A549 (cell line): Measurements from ENCODE around the gene PTEN. TPM values are rescaled to one million over a fixed set of nuclear protein-coding genes. Genes with fewer than 3 reads are reported as not detected.

ENCODE experiments used
- ATAC-seq, 2 experiments: fragments of 200-7000 bp in 1 of 2; fragments of >200 bp in 1 of 2; cut with Nextera tagmentation in 1 of 2; cut with Tn5 transposase in 1 of 2; 3 replicates each; pipeline versions ENCODE4 v1.8.0 to v1.9.1; 2018 to 2020; ENCODE audit warnings: mild to moderate bottlenecking in 1 of 2, moderate library complexity in 1 of 2
- CTCF ChIA-PET: fragments of 300-600 bp; sonication (Branson Sonifier 250); formaldehyde crosslinking; extraction: SDS; loops from one replicate; lab custom pipeline; 2021; ENCODE audit warnings: antibody characterized with exemption, inconsistent platforms; lab: Yijun Ruan, JAX
- POLR2A ChIA-PET: fragments of 350-600 bp; formaldehyde crosslinking; extraction: SDS; loops from one replicate; lab custom pipeline; 2021; ENCODE audit warnings: antibody characterized with exemption, inconsistent platforms; lab: Yijun Ruan, JAX
- DNase-seq, 2 experiments: peaks; one replicate each; pipeline versions ENCODE4 v3.0.0 to v3.0.0-alpha.2; 2011 to 2016; ENCODE audit warnings: low read depth in 1 of 2, low spot score in 1 of 2
- FAIRE-seq: peaks from 2 replicates; lab custom pipeline; 2011; peaks lifted over from hg19 to GRCh38; lab: Jason Lieb, UNC
- H3K27ac ChIP-seq, 2 experiments: fragments of >200 bp; sonication (Bioruptor Twin); formaldehyde crosslinking; 3 replicates each; pipeline ENCODE4 v1.5.1; 2016 to 2017
- H3K4me1 ChIP-seq: fragments of >200 bp; sonication (Bioruptor Twin); formaldehyde crosslinking; 3 replicates; pipeline ENCODE4 v1.6.1; 2016
- H3K4me2 ChIP-seq: fragments of >200 bp; sonication (Bioruptor Twin); formaldehyde crosslinking; 3 replicates; pipeline ENCODE4 v1.6.1; 2016
- H3K4me3 ChIP-seq: fragments of >200 bp; sonication (Bioruptor Twin); formaldehyde crosslinking; 3 replicates; pipeline ENCODE4 v1.5.1; 2016
- H3K9me3 ChIP-seq: fragments of >200 bp; sonication (Bioruptor Twin); formaldehyde crosslinking; 3 replicates; pipeline ENCODE4 v1.6.1; 2016
- BHLHE40 ChIP-seq: IDR thresholded peaks from 2 replicates; pipeline ENCODE4 v1.6.1; 2012; ENCODE audit warnings: low read depth, low read length, inconsistent platforms
- CBX2 ChIP-seq: fragments of 200-600 bp; sonication (generic); IDR thresholded peaks from 2 replicates; pipeline ENCODE4 v1.6.1; 2016; ENCODE audit warnings: low read depth, mild to moderate bottlenecking, borderline replicate concordance
- CEBPB ChIP-seq, 2 experiments: fragments of >200 bp in 1 of 2; sonication (Bioruptor Twin) in 1 of 2; formaldehyde crosslinking in 1 of 2; IDR thresholded peaks; 2 replicates each; pipeline ENCODE4 v1.6.1; 2012 to 2016
- CHD4 ChIP-seq: fragments of 200-600 bp; sonication (generic); IDR thresholded peaks from 2 replicates; pipeline ENCODE4 v1.6.1; 2016; ENCODE audit warnings: antibody characterized with exemption, mild to moderate bottlenecking, borderline replicate concordance
- EHF ChIP-seq: fragments of 250-450 bp; sonication (Bioruptor Pico); IDR thresholded peaks from 2 replicates; pipeline ENCODE4 v1.5.0; 2020; ENCODE audit warnings: mild to moderate bottlenecking
- ESRRA ChIP-seq: fragments of 150-350 bp; IDR thresholded peaks from 2 replicates; pipeline ENCODE4 v1.6.1; 2014; ENCODE audit warnings: mild to moderate bottlenecking, low read length, borderline replicate concordance
- FOSB ChIP-seq: fragments of 250-450 bp; sonication (Bioruptor Pico); IDR thresholded peaks from 2 replicates; pipeline ENCODE4 v1.5.0; 2020; ENCODE audit warnings: mild to moderate bottlenecking, moderate library complexity
- FOSL2 ChIP-seq, 2 experiments: fragments of 450-650 bp in 1 of 2; fragments of >200 bp in 1 of 2; sonication (Bioruptor Twin) in 1 of 2; formaldehyde crosslinking; IDR thresholded peaks; 2 replicates each; pipeline versions ENCODE4 v1.5.0 to v1.6.1; 2016 to 2020; ENCODE audit warnings: mild to moderate bottlenecking in 1 of 2, moderate library complexity in 1 of 2
- FOXS1 ChIP-seq: fragments of 250-450 bp; sonication (Bioruptor Pico); IDR thresholded peaks from 2 replicates; pipeline ENCODE4 v1.5.0; 2020; ENCODE audit warnings: mild to moderate bottlenecking, moderate library complexity
- HEYL ChIP-seq: fragments of 250-450 bp; sonication (Bioruptor Pico); IDR thresholded peaks from 2 replicates; pipeline ENCODE4 v1.8.0; 2021; ENCODE audit warnings: mild to moderate bottlenecking, moderate library complexity
- HOXA7 ChIP-seq: fragments of 250-450 bp; sonication (Bioruptor Pico); IDR thresholded peaks from 2 replicates; pipeline ENCODE4 v1.5.0; 2020; ENCODE audit warnings: mild to moderate bottlenecking, moderate library complexity
- JUNB ChIP-seq: fragments of >200 bp; sonication (Bioruptor Twin); formaldehyde crosslinking; IDR thresholded peaks from 2 replicates; pipeline ENCODE4 v1.6.1; 2016
- NR3C1 ChIP-seq: fragments of >200 bp; sonication (Bioruptor Twin); formaldehyde crosslinking; IDR thresholded peaks from 3 replicates; pipeline ENCODE4 v1.6.1; 2017
- RAD21 ChIP-seq, 2 experiments: fragments of >200 bp in 1 of 2; sonication (Bioruptor Twin) in 1 of 2; formaldehyde crosslinking in 1 of 2; IDR thresholded peaks in 1 of 2; conservative IDR thresholded peaks in 1 of 2; 2 replicates in 1 of 2; 3 replicates in 1 of 2; pipeline ENCODE4 v1.6.1; 2012 to 2018; ENCODE audit warnings: inconsistent platforms in 1 of 2
- RNF2 ChIP-seq: fragments of 200-600 bp; sonication (generic); IDR thresholded peaks from 2 replicates; pipeline ENCODE4 v1.6.1; 2016; ENCODE audit warnings: low read depth, mild to moderate bottlenecking, antibody characterized with exemption, moderate library complexity, borderline replicate concordance
- SMC3 ChIP-seq: fragments of >200 bp; sonication (Bioruptor Twin); formaldehyde crosslinking; IDR thresholded peaks from 3 replicates; pipeline ENCODE4 v1.6.1; 2018; ENCODE audit warnings: inconsistent platforms
- SREBF2 ChIP-seq: fragments of 450-650 bp; IDR thresholded peaks from 2 replicates; pipeline ENCODE4 v1.6.1; 2014; ENCODE audit warnings: mild to moderate bottlenecking, moderate library complexity
- TFCP2L1 ChIP-seq: fragments of 250-450 bp; sonication (Bioruptor Pico); IDR thresholded peaks from 2 replicates; pipeline ENCODE4 v1.5.0; 2021; ENCODE audit warnings: mild to moderate bottlenecking
- TP53 ChIP-seq: fragments of 250-450 bp; sonication (Bioruptor Pico); IDR thresholded peaks from 2 replicates; pipeline ENCODE4 v1.5.0; 2021; ENCODE audit warnings: mild to moderate bottlenecking, moderate library complexity
- WGBS: methylation state at CpG from one replicate; pipeline ENCODE4 v1.1.6; 2017; ENCODE audit errors: missing lambda C conversion rate; 5-methylcytosine and 5-hydroxymethylcytosine counted together
- polyA plus RNA-seq, 4 experiments: library from polyadenylated mRNA; depleted of rRNA in 3 of 4; stranded (reverse); fragments of >200 nt; fragmentation: RNase III in 1 of 4; extraction: RNeasy Plus Mini Kit Qiagen cat#74134 plus additional on column Dnase treatment in 1 of 4; gene quantifications; 2 replicates in 3 of 4; 3 replicates in 1 of 4; pipeline ENCODE4 v1.2.3, GENCODE V29; 2011 to 2017
- TF ChIP-seq, protein P1 (sequence below): fragments of >200 bp; sonication (Bioruptor Twin); formaldehyde crosslinking; IDR thresholded peaks from 3 replicates; pipeline ENCODE4 v1.6.1; 2016
- TF ChIP-seq, protein P2 (sequence below): fragments of 150-350 bp; IDR thresholded peaks from 2 replicates; pipeline ENCODE4 v1.6.1; 2014; ENCODE audit warnings: low read depth, mild to moderate bottlenecking, low read length
- TF ChIP-seq, protein P3 (sequence below): fragments of 250-450 bp; sonication (Bioruptor Pico); IDR thresholded peaks from 2 replicates; pipeline ENCODE4 v1.5.0; 2021; ENCODE audit warnings: mild to moderate bottlenecking, moderate library complexity, borderline replicate concordance

Gene PTEN
- polyA plus RNA-seq, 2 of the 4 experiments (the other 2 are of a cell fraction): 33.6 to 58.3 TPM

DNA sequence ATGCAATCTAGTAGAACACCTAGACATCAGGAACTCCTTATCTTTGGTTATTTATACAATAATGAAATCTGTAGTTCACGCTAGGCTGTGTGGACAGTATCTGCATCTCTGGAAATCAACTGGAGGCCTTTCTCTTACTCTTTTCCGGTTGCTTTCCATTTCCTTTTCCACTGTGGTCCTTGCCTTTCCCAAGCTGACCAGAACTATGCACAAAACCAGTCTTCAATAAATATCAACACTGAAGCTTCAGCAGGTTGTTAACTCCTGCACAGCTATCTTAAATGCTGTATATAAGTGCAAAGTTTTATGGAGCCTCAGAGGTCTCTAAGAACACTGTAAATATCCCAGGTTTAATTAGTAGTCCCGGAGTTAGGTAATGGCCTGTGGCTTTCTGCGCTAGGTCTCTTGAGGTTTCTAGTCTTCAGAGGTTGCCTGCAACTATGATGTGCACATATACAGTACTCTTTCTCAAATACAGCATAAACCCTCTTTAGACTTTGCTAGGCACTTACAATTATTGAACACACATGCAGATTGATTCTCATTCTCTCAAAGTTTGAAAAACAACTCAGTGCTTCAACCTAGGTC, 2.5 kb upstream of the PTEN start:
- DNase-seq: no peak
- 97% methylated on average over 4 of the region's 4 CpGs for WGBS
- H3K4me1 ChIP-seq: peaks cover 5% of the 10 kb centered on the region; the same call in 1 of the 3 replicates
- no peaks in the 10 kb centered on the region for H3K9me3 ChIP-seq
- no peak overlapping the region for H3K4me2 ChIP-seq
- TF ChIP-seq JUNB (no peak), HEYL (CRISPR knock-in tag) (no peak)
- TF ChIP-seq, all 56 proteins: peak for 0
- no peak for ATAC-seq
- ChIA-PET POLR2A (interaction anchor here (0.6 to 6.1 kb wide), 7 partner anchors 10 to 792 kb away, joined by 3 to 83 read pairs (median 15); partner anchors contain the start of gene ATAD1), CTCF (interaction anchor here (0.8 to 5.6 kb wide), 11 partner anchors 10 to 691 kb away, joined by 3 to 38 read pairs (median 5); no protein-coding TSS in a partner anchor)
- Histone ChIP-seq H3K4me3 (no peak overlapping the region), H3K27ac (no peak overlapping the region; a peak in 2 of 6 replicates)
- FAIRE-seq: no peak

- 74% methylated on average over 16 of the region's 16 CpGs for WGBS
- Histone ChIP-seq H3K4me1 (peaks cover 5% of the 10 kb centered on the region; the same call in 1 of the 3 replicates), H3K9me3 (no peaks in the 10 kb centered on the region), H3K27ac (peak overlapping the region; percentile 96 to 99), H3K4me2 (peak overlapping the region; percentile 94), H3K4me3 (peak overlapping the region; percentile 78)
- DNase-seq (no peak), ATAC-seq (no peak)
- POLR2A ChIA-PET: interaction anchor here (0.6 to 6.1 kb wide), 10 partner anchors 11 to 791 kb away, joined by 3 to 83 read pairs (median 12); partner anchors contain the start of gene ATAD1
- TF ChIP-seq, protein P1, sequence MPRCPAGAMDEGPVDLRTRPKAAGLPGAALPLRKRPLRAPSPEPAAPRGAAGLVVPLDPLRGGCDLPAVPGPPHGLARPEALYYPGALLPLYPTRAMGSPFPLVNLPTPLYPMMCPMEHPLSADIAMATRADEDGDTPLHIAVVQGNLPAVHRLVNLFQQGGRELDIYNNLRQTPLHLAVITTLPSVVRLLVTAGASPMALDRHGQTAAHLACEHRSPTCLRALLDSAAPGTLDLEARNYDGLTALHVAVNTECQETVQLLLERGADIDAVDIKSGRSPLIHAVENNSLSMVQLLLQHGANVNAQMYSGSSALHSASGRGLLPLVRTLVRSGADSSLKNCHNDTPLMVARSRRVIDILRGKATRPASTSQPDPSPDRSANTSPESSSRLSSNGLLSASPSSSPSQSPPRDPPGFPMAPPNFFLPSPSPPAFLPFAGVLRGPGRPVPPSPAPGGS: no peak
- TF ChIP-seq, protein P2, sequence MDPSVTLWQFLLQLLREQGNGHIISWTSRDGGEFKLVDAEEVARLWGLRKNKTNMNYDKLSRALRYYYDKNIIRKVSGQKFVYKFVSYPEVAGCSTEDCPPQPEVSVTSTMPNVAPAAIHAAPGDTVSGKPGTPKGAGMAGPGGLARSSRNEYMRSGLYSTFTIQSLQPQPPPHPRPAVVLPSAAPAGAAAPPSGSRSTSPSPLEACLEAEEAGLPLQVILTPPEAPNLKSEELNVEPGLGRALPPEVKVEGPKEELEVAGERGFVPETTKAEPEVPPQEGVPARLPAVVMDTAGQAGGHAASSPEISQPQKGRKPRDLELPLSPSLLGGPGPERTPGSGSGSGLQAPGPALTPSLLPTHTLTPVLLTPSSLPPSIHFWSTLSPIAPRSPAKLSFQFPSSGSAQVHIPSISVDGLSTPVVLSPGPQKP: no peak
- TF ChIP-seq TP53 (CRISPR knock-in tag): no peak
- no peak for TF ChIP-seq SREBF2
- TF ChIP-seq, protein P3, sequence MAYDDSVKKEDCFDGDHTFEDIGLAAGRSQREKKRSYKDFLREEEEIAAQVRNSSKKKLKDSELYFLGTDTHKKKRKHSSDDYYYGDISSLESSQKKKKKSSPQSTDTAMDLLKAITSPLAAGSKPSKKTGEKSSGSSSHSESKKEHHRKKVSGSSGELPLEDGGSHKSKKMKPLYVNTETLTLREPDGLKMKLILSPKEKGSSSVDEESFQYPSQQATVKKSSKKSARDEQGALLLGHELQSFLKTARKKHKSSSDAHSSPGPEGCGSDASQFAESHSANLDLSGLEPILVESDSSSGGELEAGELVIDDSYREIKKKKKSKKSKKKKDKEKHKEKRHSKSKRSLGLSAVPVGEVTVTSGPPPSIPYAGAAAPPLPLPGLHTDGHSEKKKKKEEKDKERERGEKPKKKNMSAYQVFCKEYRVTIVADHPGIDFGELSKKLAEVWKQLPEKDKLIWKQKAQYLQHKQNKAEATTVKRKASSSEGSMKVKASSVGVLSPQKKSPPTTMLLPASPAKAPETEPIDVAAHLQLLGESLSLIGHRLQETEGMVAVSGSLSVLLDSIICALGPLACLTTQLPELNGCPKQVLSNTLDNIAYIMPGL (CRISPR knock-in tag): no peak
- no peak for TF ChIP-seq FOSL2 (IDR thresholded peaks at IDR 0.05)
- TF ChIP-seq FOSL2 (CRISPR knock-in tag; IDR thresholded peaks at IDR 0.05): no peak
- no peak for TF ChIP-seq ESRRA
- no peak for TF ChIP-seq CEBPB (IDR thresholded peaks at IDR 0.05)
- TF ChIP-seq RAD21 (conservative IDR thresholded peaks at IDR 0.05 in 1 of 2, IDR thresholded peaks at IDR 0.05 in 1 of 2): no peak
- TF ChIP-seq TFCP2L1 (CRISPR knock-in tag): no peak
- TF ChIP-seq, all 56 proteins: peak for 0
- FAIRE-seq: no peak
- CTCF ChIA-PET: interaction anchor here (0.8 to 5.6 kb wide), 12 partner anchors 9 to 691 kb away, joined by 3 to 38 read pairs (median 4); no protein-coding TSS in a partner anchor
These were observed 1.9 kb upstream of the PTEN start for GRCh38 chr10:87861566-87861952.

- POLR2A ChIA-PET: interaction anchor here (0.6 to 6.1 kb wide), 16 partner anchors 10 to 790 kb away, joined by 3 to 83 read pairs (median 4); partner anchors contain the start of gene ATAD1
- FAIRE-seq: no peak
- WGBS: 2% methylated on average over 40 of the region's 57 CpGs
- TF ChIP-seq FOSB (CRISPR knock-in tag): no peak
- no peak for TF ChIP-seq CBX2
- TF ChIP-seq HOXA7 (CRISPR knock-in tag): no peak
- no peak for TF ChIP-seq NR3C1
- peak; percentile 81 for TF ChIP-seq BHLHE40
- TF ChIP-seq SMC3: peak; percentile 43; the same call in 2 of the 3 replicates
- TF ChIP-seq, protein P1: peak; percentile 71; the same call in 1 of the 3 replicates
- TF ChIP-seq EHF: 0 out of 2 replicates have a peak, but pooled peaks have one; percentile 17
- TF ChIP-seq RNF2: no peak
- peak in 1 of 2 experiments; percentile 37; a peak in 1 of 4 replicates for TF ChIP-seq CEBPB (IDR thresholded peaks at IDR 0.05)
- TF ChIP-seq, protein P2: no peak
- TF ChIP-seq CHD4: no peak
- no peak for TF ChIP-seq TP53 (CRISPR knock-in tag)
- TF ChIP-seq FOXS1 (CRISPR knock-in tag): peak; percentile 50; the same call in 1 of the 2 replicates
These were observed 1.3 kb upstream of the PTEN start for GRCh38 chr10:87861953-87862678.

More at GRCh38 chr10:87861953-87862678, 1.3 kb upstream of the PTEN start:
- peak overlapping the region; percentile 78 for H3K4me3 ChIP-seq
- peaks cover 5% of the 10 kb centered on the region; the same call in 1 of the 3 replicates for H3K4me1 ChIP-seq
- H3K4me2 ChIP-seq: peak overlapping the region; percentile 94
- CTCF ChIA-PET: interaction anchor here (0.7 to 5.6 kb wide), 14 partner anchors 9 to 690 kb away, joined by 3 to 38 read pairs (median 5); no protein-coding TSS in a partner anchor
- ATAC-seq: peak; percentile 57 to 74
- peak; percentile 91 to 99 for DNase-seq
- peak overlapping the region; percentile 96 to 99 for H3K27ac ChIP-seq
- H3K9me3 ChIP-seq: no peaks in the 10 kb centered on the region
